C4-2B (cell line): ENCODE data around the gene PSMB8.

Experiments
- H3K27ac ChIP-seq: fragments of 450-650 bp; 2 replicates; pipeline ENCODE4 v1.5.1; 2017
- ZFX ChIP-seq: fragments of 450-650 bp; IDR thresholded peaks from 2 replicates; pipeline ENCODE4 v1.6.1; 2017
- TF ChIP-seq, protein P1 (sequence below): fragments of 450-650 bp; conservative IDR thresholded peaks from 2 replicates; pipeline ENCODE4 v1.5.1; 2017; ENCODE audit warnings: mild to moderate bottlenecking

PSMB8 gene

DNA sequence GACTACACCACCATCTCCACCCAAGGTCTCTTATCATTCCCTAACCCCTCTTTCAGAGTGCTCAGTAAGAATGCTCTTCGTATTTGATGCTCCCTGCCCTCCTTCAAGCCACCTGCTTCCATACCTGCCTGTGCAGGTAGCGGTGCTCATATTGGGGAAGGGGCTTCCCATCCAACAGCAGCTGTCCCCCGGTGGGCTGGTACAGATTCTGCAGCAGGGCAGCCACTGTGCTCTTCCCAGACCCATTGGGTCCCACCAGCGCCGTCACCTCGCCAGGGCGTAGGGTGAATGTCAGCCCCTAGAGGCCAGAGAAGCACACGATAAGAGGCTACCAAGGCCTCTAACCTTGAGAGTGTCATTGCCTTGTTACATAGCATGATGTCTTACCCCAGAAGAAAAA is 3.9 kb upstream of the PSMB8 start:
- H3K27ac ChIP-seq = no peak overlapping the region
- TF ChIP-seq, protein P1, sequence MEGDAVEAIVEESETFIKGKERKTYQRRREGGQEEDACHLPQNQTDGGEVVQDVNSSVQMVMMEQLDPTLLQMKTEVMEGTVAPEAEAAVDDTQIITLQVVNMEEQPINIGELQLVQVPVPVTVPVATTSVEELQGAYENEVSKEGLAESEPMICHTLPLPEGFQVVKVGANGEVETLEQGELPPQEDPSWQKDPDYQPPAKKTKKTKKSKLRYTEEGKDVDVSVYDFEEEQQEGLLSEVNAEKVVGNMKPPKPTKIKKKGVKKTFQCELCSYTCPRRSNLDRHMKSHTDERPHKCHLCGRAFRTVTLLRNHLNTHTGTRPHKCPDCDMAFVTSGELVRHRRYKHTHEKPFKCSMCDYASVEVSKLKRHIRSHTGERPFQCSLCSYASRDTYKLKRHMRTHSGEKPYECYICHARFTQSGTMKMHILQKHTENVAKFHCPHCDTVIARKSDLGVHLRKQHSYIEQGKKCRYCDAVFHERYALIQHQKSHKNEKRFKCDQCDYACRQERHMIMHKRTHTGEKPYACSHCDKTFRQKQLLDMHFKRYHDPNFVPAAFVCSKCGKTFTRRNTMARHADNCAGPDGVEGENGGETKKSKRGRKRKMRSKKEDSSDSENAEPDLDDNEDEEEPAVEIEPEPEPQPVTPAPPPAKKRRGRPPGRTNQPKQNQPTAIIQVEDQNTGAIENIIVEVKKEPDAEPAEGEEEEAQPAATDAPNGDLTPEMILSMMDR = no peak
- TF ChIP-seq ZFX = no peak

DNA sequence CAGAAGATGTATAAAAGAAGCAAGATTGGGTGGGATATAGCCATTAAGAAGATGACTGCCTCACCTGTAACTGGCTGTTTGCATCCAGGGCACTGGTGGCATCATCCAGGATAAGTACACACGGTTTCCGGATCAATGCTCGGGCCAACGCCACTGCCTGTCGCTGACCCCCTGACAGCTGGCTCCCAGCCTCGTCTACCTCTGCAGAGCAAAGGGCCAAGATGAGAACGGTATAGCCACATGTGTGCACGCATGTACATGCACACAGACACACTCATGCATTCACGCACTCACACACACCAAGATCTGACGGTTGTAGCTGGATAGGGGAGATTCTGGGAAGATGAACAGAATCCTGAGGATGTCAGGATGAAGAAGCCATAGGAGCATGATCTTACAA is 3.2 kb upstream of the PSMB8 start:
- no peak for TF ChIP-seq ZFX
- TF ChIP-seq, protein P1 = no peak
- H3K27ac ChIP-seq = no peak overlapping the region

DNA sequence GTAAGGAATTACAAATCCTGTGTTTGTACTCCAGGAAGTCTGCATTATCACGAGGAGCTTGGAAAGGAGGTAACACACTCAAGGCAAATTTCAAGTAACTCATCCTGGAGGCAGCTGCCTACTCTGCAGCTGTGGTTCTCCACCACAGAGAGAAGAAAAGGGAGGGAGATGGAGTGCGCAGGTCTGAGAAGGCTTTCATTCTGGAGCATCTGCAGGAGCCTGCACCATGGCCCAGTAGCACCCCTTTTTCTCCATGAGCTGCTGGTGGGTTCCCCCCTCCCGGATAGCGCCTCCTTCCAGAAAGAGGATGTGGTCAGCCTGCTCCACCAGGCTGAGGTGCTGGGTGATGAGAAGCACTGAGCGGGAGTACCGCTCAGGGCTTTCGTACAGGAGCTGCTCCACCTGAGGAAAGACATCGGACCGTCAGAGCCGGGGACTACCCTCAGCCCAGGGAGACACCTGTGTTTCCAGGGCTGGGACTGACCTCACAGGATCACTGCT is 1.6 kb upstream of the PSMB8 start:
- H3K27ac ChIP-seq = no peak overlapping the region
- no peak for TF ChIP-seq ZFX
- TF ChIP-seq, protein P1 = no peak

DNA sequence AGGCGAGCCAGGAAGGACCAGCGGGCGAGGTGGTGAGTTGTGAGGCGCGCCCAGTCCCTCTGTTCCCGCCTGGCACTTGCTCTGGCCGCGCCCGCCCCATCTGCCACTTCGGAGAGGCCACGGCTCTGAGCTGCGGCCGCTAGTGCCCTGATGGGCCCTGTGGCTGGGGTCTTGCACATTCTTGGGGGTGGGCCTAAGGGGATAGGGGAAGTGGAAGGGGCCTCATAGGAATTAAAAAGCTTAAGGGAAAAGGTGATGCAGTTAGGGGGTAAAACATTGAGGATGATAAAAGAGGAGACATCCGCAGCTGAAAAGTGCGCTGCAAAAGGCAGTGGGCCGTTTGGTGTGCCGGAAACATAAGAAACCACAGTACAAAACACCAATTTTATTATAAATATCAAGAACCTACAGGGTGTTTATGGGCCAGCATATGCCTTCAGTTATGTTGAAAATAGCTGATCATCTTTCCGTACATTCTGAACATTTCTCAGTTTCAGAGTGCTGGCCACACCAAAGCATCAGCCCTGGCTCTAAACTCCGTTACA is 1.1 kb upstream of the PSMB8 start:
- no peak overlapping the region for H3K27ac ChIP-seq
- TF ChIP-seq ZFX = no peak
- TF ChIP-seq, protein P1 = no peak

DNA sequence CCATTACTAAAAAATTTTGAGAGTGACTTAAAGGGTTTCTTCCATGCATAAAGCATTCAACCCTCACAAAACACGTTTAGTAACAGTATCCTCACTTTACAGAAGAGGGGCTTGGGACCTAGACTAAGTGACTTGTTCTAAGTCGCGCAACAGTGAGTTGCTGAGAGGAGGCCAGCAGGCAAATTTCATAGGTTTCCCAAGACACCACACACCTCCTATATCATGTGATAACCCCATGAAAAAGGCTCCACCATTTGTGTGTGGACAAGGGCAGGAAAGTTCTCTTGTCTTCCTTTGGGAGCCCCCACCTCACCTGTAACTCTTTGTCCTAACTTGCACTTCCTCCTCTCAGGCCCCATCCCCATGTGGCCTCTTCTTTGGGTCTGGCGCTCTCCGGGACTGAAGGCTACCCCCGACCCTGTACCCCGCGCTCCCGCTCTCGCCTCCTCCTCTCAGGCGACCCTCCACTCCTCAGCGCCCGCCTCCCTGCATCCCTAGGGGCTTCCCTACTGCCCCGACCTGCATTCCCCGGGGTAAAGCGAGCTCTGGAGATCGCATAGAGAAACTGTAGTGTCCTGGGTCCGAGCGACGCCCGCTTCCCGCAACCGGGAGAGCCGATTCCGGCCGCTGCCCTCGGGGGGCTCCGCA is 392 bp downstream of the PSMB8 start:
- H3K27ac ChIP-seq = no peak overlapping the region
- no peak for TF ChIP-seq ZFX
- TF ChIP-seq, protein P1 = no peak

DNA sequence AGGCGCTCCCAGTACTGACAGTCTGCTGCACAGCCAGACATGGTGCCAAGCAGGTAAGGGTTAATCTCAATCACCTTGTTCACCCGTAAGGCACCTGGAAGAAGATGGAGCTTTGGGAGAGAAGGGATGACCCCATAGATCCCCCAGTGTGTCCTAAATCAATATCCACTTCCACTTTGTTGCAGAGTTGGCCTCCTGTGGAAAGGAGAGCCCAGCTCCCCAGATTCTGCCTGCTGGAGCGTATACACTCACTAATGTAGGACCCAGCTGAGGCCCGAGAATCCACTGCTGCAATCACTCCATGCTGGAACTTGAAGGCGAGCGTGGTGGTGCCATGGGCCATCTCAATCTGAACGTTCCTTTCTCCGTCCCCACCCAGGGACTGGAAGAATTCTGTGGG is 1.2 kb downstream of the PSMB8 start:
- TF ChIP-seq, protein P1 = no peak
- no peak for TF ChIP-seq ZFX
- H3K27ac ChIP-seq = no peak overlapping the region

DNA sequence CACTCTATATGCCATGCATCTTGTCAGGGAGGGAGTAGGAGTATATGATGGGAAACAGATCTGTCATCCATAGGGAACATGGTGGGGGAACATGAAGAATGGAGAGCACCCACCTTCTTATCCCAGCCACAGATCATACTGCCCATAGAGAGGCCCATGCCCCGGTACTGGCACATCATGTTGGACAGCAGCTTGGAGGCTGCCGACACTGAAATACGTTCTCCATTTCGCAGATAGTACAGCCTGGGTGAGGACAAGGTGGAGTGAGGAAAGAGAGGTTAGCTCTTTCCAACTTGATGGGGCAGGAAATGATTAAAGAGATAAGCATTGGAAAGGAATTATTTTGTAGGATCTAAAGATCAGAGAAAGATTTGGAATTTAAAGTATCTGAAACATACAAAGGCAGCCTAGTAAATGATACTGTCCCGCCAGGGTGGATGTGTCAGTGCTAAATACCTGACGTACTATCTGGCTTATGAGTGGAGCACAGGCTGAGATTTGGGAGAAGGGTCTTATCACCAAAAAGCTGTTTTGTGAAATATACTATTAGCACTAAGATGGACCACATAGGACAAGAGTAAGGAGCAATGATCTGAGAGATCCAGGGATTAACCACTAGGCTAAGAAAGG is 1.7 kb downstream of the PSMB8 start:
- H3K27ac ChIP-seq = no peak overlapping the region
- TF ChIP-seq, protein P1 = no peak
- TF ChIP-seq ZFX = no peak
